ENCODE data around the gene KLK1. TPM values are rescaled to one million over a fixed set of nuclear protein-coding genes. Genes with fewer than 3 reads are reported as not detected.

Gene KLK1
- total RNA-seq (10 to 100 TPM in 1 of 5 donors, 1 to 10 TPM in 1, not detected in 3; 4.1 to 55.0 TPM), polyA plus RNA-seq (10 to 100 TPM in 1 of 3 donors, 1 to 10 TPM in 2; 6.0 to 12.8 (median 6.9) TPM)
- long read RNA-seq, donor 1, transcript KLK1-204 (3 exons, 912 nt): major isoform, 6 of 6 reads
- long read RNA-seq, donor 1, partial matches to known transcripts: 0 of 6 reads
- long read RNA-seq, donor 1, other reads (novel, unspliced or antisense): 0 of 6 reads
- long read RNA-seq, donor 2, transcript KLK1-204 (3 exons, 912 nt): major isoform, 6 of 6 reads
- long read RNA-seq, donor 2, partial matches to known transcripts: 0 of 6 reads
- long read RNA-seq, donor 2, other reads (novel, unspliced or antisense): 0 of 6 reads
- long read RNA-seq, donor 3, partial matches to known transcripts: 0 of 2 reads
- long read RNA-seq, donor 3, other reads (novel, unspliced or antisense): 0 of 2 reads
- long read RNA-seq, donor 4, partial matches to known transcripts: 0 of 1 reads
- long read RNA-seq, donor 4, other reads (novel, unspliced or antisense): 0 of 1 reads
- long read RNA-seq, donor 5: 0 reads
- long read RNA-seq, donor 6, partial matches to known transcripts: 0 of 5 reads
- long read RNA-seq, donor 6, other reads (novel, unspliced or antisense): 0 of 5 reads
- long read RNA-seq, donor 7, transcript KLK1-204 (3 exons, 912 nt): major isoform, 7 of 7 reads
- long read RNA-seq, donor 7, partial matches to known transcripts: 0 of 7 reads
- long read RNA-seq, donor 7, other reads (novel, unspliced or antisense): 0 of 7 reads
- long read RNA-seq, donor 8, partial matches to known transcripts: 0 of 1 reads
- long read RNA-seq, donor 8, other reads (novel, unspliced or antisense): 0 of 1 reads
- long read RNA-seq, donor 9, partial matches to known transcripts: 0 of 1 reads
- long read RNA-seq, donor 9, other reads (novel, unspliced or antisense): 0 of 1 reads
- long read RNA-seq, donor 10, partial matches to known transcripts: 0 of 1 reads
- long read RNA-seq, donor 10, other reads (novel, unspliced or antisense): 0 of 1 reads

DNA sequence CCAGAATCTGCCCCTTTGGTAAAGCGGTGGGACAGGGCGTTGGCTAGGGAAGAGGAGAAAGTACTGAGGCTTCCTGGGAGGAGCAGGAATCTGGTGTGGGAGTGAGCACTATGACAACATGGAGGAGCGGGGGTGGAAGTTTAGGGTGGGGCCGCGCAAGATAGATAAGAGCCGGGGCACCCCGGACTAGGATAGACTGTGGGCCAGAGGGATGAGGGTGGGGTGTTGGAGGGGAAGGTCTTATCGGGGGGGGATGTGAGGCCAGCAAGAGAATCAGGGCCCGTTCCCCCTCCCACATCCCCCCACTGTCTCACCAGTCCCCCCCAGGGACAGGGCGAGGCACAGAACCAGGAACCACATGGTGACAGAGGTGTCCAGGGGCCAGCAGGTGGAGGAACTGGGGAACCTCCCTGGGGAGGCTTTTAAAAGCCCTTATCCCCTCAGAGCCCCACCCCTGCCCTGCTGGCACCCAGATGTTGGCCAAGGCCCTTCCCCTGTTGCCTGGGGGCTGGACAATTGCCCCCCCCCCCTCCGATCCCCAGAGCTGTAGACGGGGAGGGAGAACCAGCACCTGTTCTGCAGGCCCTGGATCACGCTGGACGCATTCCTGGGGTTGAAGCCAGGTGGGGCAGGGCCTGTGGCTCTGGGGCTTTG, at the start of gene KLK1:
Gene KLK1, minus strand, starts transcription at position 399 of the 654 bp plus-strand sequence. Its CDS starts 39 bp downstream, at position 360.
- Histone ChIP-seq H3K27ac (no peak within 1 kb of the TSS), H3K9me3 (peaks cover 0 to 3% (median 0%) of the 10 kb centered on the region in 4 donors), H3K27me3 (peaks cover 12 to 98% (median 50%) of the 10 kb centered on the region in 3 donors), H3K4me3 (no peak within 1 kb of the TSS), H3K4me1 (peaks cover 0 to 15% (median 14%) of the 10 kb centered on the region in 4 donors), H3K36me3 (no peaks in the 10 kb centered on the region)
- TF ChIP-seq POLR2A (IDR thresholded peaks at IDR 0.05): no peak
- TF ChIP-seq EP300 (IDR thresholded peaks at IDR 0.05): no peak
- TF ChIP-seq POLR2AphosphoS5 (IDR thresholded peaks at IDR 0.05): no peak
- TF ChIP-seq, protein P1, sequence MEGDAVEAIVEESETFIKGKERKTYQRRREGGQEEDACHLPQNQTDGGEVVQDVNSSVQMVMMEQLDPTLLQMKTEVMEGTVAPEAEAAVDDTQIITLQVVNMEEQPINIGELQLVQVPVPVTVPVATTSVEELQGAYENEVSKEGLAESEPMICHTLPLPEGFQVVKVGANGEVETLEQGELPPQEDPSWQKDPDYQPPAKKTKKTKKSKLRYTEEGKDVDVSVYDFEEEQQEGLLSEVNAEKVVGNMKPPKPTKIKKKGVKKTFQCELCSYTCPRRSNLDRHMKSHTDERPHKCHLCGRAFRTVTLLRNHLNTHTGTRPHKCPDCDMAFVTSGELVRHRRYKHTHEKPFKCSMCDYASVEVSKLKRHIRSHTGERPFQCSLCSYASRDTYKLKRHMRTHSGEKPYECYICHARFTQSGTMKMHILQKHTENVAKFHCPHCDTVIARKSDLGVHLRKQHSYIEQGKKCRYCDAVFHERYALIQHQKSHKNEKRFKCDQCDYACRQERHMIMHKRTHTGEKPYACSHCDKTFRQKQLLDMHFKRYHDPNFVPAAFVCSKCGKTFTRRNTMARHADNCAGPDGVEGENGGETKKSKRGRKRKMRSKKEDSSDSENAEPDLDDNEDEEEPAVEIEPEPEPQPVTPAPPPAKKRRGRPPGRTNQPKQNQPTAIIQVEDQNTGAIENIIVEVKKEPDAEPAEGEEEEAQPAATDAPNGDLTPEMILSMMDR (IDR thresholded peaks at IDR 0.05): no peak
- WGBS, 5 donors: 28 to 50% (median 32%) methylated on average over 13 to 14 of the region's 14 CpGs
- intact Hi-C loops (cut with DNase I; ENCODE audit: low total_unique reads): no loop called here
- peak in 1 of 2 donors; percentile 75 for DNase-seq

DNA sequence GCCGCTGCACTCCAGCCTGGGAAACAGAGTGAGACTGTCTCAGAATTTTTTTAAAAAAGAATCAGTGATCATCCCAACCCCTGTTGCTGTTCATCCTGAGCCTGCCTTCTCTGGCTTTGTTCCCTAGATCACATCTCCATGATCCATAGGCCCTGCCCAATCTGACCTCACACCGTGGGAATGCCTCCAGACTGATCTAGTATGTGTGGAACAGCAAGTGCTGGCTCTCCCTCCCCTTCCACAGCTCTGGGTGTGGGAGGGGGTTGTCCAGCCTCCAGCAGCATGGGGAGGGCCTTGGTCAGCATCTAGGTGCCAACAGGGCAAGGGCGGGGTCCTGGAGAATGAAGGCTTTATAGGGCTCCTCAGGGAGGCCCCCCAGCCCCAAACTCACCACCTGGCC, 49.5 kb upstream of the KLK1 start, which contains the start of gene KLK2:
Gene KLK2, plus strand, starts transcription at position 384 of the 400 bp plus-strand sequence. CDS start 35 bp downstream, outside the sequence.
- DNase-seq: no peak
- intact Hi-C loops (cut with DNase I; ENCODE audit: low total_unique reads): no loop called here
- H3K4me3 ChIP-seq: no peak within 1 kb of the TSS
- TF ChIP-seq, protein P1 (IDR thresholded peaks at IDR 0.05): no peak
- TF ChIP-seq POLR2AphosphoS5 (IDR thresholded peaks at IDR 0.05): no peak
- TF ChIP-seq EP300 (IDR thresholded peaks at IDR 0.05): no peak
- no peak for TF ChIP-seq POLR2A (IDR thresholded peaks at IDR 0.05)
- WGBS, 5 donors: 64 to 79% (median 69%) methylated on average over 3 of the region's 3 CpGs
- H3K27me3 ChIP-seq: peaks cover 0 to 87% (median 26%) of the 10 kb centered on the region in 3 donors
- no peak within 1 kb of the TSS for H3K27ac ChIP-seq
- H3K4me1 ChIP-seq: no peaks in the 10 kb centered on the region
- no peaks in the 10 kb centered on the region for H3K9me3 ChIP-seq
- no peaks in the 10 kb centered on the region for H3K36me3 ChIP-seq

DNA sequence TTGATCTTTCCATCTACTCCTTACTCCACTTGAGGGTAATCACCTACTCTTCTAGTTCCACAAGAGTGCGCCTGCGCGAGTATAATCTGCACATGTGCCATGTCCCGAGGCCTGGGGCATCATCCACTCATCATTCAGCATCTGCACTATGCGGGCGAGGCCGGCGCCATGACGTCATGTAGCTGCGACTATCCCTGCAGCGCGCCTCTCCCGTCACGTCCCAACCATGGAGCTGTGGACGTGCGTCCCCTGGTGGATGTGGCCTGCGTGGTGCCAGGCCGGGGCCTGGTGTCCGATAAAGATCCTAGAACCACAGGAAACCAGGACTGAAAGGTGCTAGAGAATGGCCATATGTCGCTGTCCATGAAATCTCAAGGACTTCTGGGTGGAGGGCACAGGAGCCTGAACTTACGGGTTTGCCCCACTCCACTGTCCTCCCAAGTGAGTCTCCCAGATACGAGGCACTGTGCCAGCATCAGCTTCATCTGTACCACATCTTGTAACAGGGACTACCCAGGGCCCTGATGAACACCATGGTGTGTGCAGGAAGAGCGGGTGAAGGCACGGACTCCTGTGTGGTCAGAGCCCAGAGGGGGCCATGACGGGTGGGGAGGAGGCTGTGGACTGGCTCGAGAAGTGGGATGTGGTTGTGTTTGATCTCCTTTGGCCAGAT, 47.0 kb upstream of the KLK1 start:
- Histone ChIP-seq H3K9me3 (no peaks in the 10 kb centered on the region), H3K4me3 (no peak overlapping the region), H3K36me3 (no peaks in the 10 kb centered on the region), H3K4me1 (no peaks in the 10 kb centered on the region), H3K27ac (no peak overlapping the region), H3K27me3 (peaks cover 0 to 83% (median 28%) of the 10 kb centered on the region in 3 donors)
- TF ChIP-seq POLR2AphosphoS5 (IDR thresholded peaks at IDR 0.05) (no peak), EP300 (IDR thresholded peaks at IDR 0.05) (no peak), POLR2A (IDR thresholded peaks at IDR 0.05) (no peak)
- TF ChIP-seq, protein P1 (IDR thresholded peaks at IDR 0.05): no peak
- WGBS, 5 donors: 48 to 67% (median 63%) methylated on average over 18 to 26 of the region's 26 CpGs
- DNase-seq: peak in 1 of 2 donors; percentile 23
- intact Hi-C loops (cut with DNase I; ENCODE audit: low total_unique reads): no loop called here

Data from stomach (tissue), 19 donors.